Activated CD4-positive, alpha-beta T cell treated with anti-CD3 and anti-CD28 coated beads for 36 hours (primary cell): ENCODE results near the gene STRADB. TPM values are rescaled to one million over a fixed set of nuclear protein-coding genes. Genes with fewer than 3 reads are reported as not detected.

Experiments used
- ATAC-seq: fragments of 200-7000 bp; cut with Tn5 transposase; one replicate; pipeline ENCODE4 v1.10.0; 2021; ENCODE audit warnings: mild to moderate bottlenecking, moderate library complexity
- CTCF ChIA-PET: fragments of 350-600 bp; sonication (Branson Sonifier 250); formaldehyde crosslinking; loops from one replicate; lab custom pipeline; 2021; ENCODE audit warnings: antibody characterized with exemption; lab: Charles Lee
- POLR2A ChIA-PET: fragments of 350-600 bp; sonication (Branson Sonifier 250); formaldehyde crosslinking; loops from one replicate; lab custom pipeline; 2021; ENCODE audit warnings: antibody characterized with exemption, inconsistent platforms; lab: Charles Lee
- DNase-seq: peaks from one replicate; pipeline ENCODE4 v3.0.0-alpha.2; 2020
- H3K27ac Mint-ChIP-seq: one replicate; pipeline ENCODE4 v1.8.0; 2021; ENCODE audit warnings: mixed read lengths
- H3K27me3 Mint-ChIP-seq: one replicate; pipeline ENCODE4 v1.8.0; 2021; ENCODE audit warnings: mixed read lengths
- H3K36me3 Mint-ChIP-seq: one replicate; pipeline ENCODE4 v1.8.0; 2021; ENCODE audit warnings: low read depth, mixed read lengths
- H3K4me1 Mint-ChIP-seq: one replicate; pipeline ENCODE4 v1.8.0; 2021; ENCODE audit warnings: mixed read lengths
- H3K4me3 Mint-ChIP-seq: one replicate; pipeline ENCODE4 v1.8.0; 2021; ENCODE audit warnings: mild to moderate bottlenecking, moderate library complexity, mixed read lengths
- H3K9me3 Mint-ChIP-seq: one replicate; pipeline ENCODE4 v1.8.0; 2021; ENCODE audit warnings: low read depth, mixed read lengths
- intact Hi-C, 2 experiments: fragments of 100-400 bp; cut with DNase I in 1 of 2; cut with micrococcal nuclease in 1 of 2; formaldehyde crosslinking; loops; one replicate each; pipeline versions ENCODE4 v1.14.2 to v1.15.1; 2022 to 2024; cut with DNase I, micrococcal nuclease
- total RNA-seq, 2 experiments: library from RNA; stranded (reverse); gene quantifications; one replicate each; pipeline ENCODE4 v1.2.3, GENCODE V29; 2021

Gene STRADB
- total RNA-seq, 2 experiments from 2014 or later: 20.5 to 21.8 TPM

DNA sequence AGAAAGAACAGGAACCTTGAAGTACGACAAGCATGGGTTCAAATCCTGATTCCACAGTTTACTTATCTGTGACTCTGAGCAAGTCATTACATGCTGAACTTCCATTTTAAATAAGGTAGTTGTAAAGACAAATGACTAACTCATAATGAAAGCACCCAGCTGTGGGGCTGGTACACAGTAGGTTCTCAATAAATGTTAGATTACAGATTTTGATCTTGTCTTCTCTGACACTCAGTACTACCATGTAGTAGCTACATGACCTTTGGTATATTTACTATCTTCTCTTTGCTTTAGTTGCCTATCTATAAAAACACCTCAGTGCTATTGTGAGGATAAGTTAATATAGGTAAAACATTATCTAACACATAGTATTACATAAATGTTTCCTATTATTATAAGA, 3.5 kb upstream of the STRADB start:
- DNase-seq: peak; percentile 38
- intact Hi-C loops: loop anchor here in 1 of 2 experiments (2.0 kb wide), 1 partner anchor 189 kb away; no protein-coding TSS in a partner anchor
- H3K9me3 Mint-ChIP-seq: no peaks in the 10 kb centered on the region

DNA sequence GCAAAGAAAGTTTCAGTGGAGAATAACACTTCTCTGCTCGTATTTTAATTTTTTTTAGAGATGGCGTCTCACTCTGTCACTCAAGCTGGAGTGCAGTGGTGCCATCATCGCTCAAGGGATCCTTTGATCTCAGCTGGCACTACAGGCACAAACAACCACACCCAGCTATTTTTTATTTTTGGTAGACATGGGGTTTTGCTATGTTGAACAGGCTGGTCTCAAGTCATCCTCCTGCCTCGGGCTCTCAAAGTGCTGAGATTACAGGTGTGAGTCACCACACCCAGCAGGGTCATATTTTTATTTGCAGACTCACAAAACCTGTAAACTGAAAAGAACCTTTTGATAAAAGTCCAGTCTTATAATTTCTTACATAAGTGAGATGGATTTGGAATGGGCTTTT, 2.8 kb upstream of the STRADB start:
- intact Hi-C loops: loop anchor here in 1 of 2 experiments (2.0 kb wide), 1 partner anchor 190 kb away; no protein-coding TSS in a partner anchor
- ChIA-PET CTCF (interaction anchor here (1.2 to 2.6 kb wide), 3 partner anchors 10 to 217 kb away, joined by 4 to 8 read pairs (median 6); no protein-coding TSS in a partner anchor), POLR2A (interaction anchor here (0.6 kb wide), 1 partner anchor 20 kb away, joined by 4 read pairs; no protein-coding TSS in a partner anchor)
- H3K36me3 Mint-ChIP-seq: peaks cover 7% of the 10 kb centered on the region
- H3K9me3 Mint-ChIP-seq: no peaks in the 10 kb centered on the region
- ATAC-seq (no peak), DNase-seq (peak; percentile 42)
- H3K27me3 Mint-ChIP-seq: no peaks in the 10 kb centered on the region
- peak overlapping the region; percentile 93 for H3K27ac Mint-ChIP-seq
- H3K4me3 Mint-ChIP-seq: peak overlapping the region; percentile 95
- H3K4me1 Mint-ChIP-seq: peaks cover 57% of the 10 kb centered on the region

More for the DNA sequence above, 3.5 kb upstream of the STRADB start:
- ChIA-PET POLR2A (no interaction called here), CTCF (interaction anchor here (1.2 to 2.6 kb wide), 3 partner anchors 10 to 216 kb away, joined by 4 to 8 read pairs (median 6); no protein-coding TSS in a partner anchor)
- H3K36me3 Mint-ChIP-seq: peaks cover 7% of the 10 kb centered on the region
- H3K4me3 Mint-ChIP-seq: peak overlapping the region; percentile 50
- no peaks in the 10 kb centered on the region for H3K27me3 Mint-ChIP-seq
- peak overlapping the region; percentile 93 for H3K27ac Mint-ChIP-seq
- peak; percentile 7 for ATAC-seq
- peaks cover 54% of the 10 kb centered on the region for H3K4me1 Mint-ChIP-seq

DNA sequence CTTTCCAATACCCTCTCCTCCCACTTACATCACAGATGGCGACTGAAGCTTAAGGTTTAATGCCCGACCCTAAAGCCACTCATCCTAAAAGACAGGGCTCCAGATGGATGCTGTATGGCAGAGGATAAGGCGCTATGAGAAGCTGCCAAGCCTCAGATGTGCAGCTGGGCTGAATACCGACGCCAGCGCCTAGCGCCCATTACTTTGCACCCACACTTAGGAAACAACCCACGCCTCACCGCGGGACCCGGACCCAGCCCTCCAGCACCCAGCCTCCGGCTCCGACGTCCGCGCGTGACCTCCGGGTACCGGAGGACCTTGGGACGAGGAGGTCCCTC, 617 bp upstream of the STRADB start:
- Mint-ChIP-seq H3K4me3 (peak overlapping the region; percentile 95), H3K27me3 (no peaks in the 10 kb centered on the region), H3K9me3 (no peaks in the 10 kb centered on the region), H3K36me3 (peaks cover 7% of the 10 kb centered on the region), H3K27ac (peak overlapping the region; percentile 97), H3K4me1 (peaks cover 49% of the 10 kb centered on the region)
- ChIA-PET POLR2A (interaction anchor here (0.6 to 2.1 kb wide), 4 partner anchors 54 to 330 kb away, joined by 3 to 5 read pairs (median 4); partner anchors contain the start of genes ALS2 and CASP10), CTCF (interaction anchor here (0.8 to 2.3 kb wide), 8 partner anchors 10 to 334 kb away, joined by 3 to 11 read pairs (median 4); partner anchors contain the start of gene CASP10)
- ATAC-seq (peak; percentile 10), DNase-seq (no peak)
- intact Hi-C loops: loop anchor here (1.0 to 10.0 kb wide), 17 partner anchors 19 to 1186 kb away; partner anchors contain the start of genes ALS2 (in 1 of the 2), BMPR2 (in 1 of the 2), BZW1 (in 1 of the 2) and FZD7 (in 1 of the 2)

DNA sequence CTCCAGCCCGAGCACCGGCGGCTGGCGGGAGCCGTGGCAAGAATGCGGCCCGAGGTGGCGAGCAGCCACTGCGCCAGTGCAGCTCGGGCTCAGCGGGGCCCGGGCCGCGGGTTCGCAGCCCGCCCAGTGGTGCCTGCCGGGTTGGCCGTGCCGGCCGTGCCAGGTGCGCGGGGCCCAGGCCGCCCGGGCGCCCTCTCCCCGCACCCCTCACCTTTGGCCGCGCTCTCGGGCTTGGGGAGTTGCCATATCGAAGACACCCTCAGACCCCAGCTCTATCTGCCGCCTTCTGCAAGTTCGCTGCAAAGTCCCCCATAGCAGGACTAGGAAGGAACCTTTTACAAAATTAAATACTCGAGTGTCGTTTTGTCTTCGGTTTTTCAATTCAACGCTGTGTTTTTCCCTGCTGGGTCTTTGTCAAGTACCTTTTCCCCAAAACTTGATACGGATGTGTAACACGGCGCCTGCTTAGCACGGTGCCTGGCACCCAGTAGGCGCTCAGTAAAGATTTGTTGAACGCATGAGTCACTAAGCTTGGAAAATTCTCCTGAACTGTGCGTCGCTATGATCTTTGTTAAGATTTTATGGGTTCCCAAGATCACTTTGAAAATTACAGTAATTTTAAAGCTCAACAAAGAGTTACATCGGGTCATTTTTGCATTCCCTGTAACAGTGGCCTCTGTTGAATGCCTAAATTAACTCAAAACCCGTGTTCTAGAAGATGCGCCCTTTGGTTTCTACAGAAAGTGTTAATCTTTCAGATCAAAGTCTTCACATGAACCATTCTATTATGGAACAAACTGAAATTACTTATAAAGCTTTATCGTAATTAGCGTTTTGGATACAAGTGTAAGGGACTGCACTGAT, 750 bp downstream of the STRADB start:
- ChIA-PET CTCF (interaction anchor here (0.6 to 2.3 kb wide), 11 partner anchors 9 to 335 kb away, joined by 3 to 11 read pairs (median 4); no protein-coding TSS in a partner anchor), POLR2A (interaction anchor here (0.6 to 2.1 kb wide), 8 partner anchors 20 to 563 kb away, joined by 3 to 5 read pairs (median 3); partner anchors contain the start of genes ALS2, NIF3L1 and PPIL3)
- H3K36me3 Mint-ChIP-seq: peaks cover 7% of the 10 kb centered on the region
- no peaks in the 10 kb centered on the region for H3K9me3 Mint-ChIP-seq
- DNase-seq (no peak), ATAC-seq (no peak)
- H3K27me3 Mint-ChIP-seq: no peaks in the 10 kb centered on the region
- intact Hi-C loops: loop anchor here (5.0 to 10.0 kb wide), 4 partner anchors 323 to 815 kb away; partner anchors contain the start of genes FZD7 (in 1 of the 2), HYCC2 (in 1 of the 2), NDUFB3 (in 1 of the 2) and NOP58 (in 1 of the 2)
- peak overlapping the region; percentile 95 for H3K4me3 Mint-ChIP-seq
- H3K4me1 Mint-ChIP-seq: peaks cover 38% of the 10 kb centered on the region
- peak overlapping the region; percentile 69 for H3K27ac Mint-ChIP-seq

DNA sequence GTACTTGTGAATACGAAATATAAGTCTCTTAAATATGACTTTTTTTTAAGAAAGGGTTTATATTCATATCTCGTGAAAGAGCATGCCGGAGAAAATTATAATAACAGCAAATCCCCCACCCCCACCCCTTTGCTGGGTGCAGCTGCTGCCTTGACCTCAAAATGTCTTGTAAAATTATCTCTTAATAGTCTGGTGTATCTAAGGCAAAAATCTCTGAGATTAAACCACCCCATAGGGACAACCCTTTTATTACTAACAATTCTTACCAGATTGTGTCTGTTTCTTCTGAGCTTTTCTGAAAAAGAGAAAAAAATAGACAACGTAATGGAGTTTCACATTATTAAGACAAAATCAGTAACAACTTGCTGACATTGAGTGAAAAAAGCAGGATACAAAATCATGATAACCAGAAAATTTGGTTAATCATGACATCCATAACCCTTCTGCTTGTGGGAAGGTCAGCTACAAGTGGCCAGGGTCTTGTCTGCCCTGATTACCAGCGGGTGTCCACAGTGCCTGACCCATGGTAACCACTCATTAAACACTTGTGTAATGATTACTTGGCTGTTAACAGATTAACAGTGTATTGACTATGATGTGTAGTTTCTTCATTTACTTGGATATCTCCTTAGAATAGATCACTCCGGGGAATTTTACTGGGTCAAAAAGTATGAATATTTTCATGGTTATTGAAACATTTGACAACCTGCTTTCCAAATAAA, 1.5 kb downstream of the STRADB start:
- peak overlapping the region; percentile 95 for H3K4me3 Mint-ChIP-seq
- peaks cover 4% of the 10 kb centered on the region for H3K36me3 Mint-ChIP-seq
- intact Hi-C loops: loop anchor here (5.0 to 10.0 kb wide), 4 partner anchors 322 to 814 kb away; partner anchors contain the start of genes FZD7 (in 1 of the 2), HYCC2 (in 1 of the 2), NDUFB3 (in 1 of the 2) and NOP58 (in 1 of the 2)
- ATAC-seq (no peak), DNase-seq (no peak)
- ChIA-PET POLR2A (interaction anchor here (0.7 kb wide), 2 partner anchors 189 to 299 kb away, joined by 3 to 4 read pairs; no protein-coding TSS in a partner anchor), CTCF (interaction anchor here (0.8 to 1.7 kb wide), 5 partner anchors 10 to 199 kb away, joined by 3 to 7 read pairs (median 4); no protein-coding TSS in a partner anchor)
- peaks cover 30% of the 10 kb centered on the region for H3K4me1 Mint-ChIP-seq
- no peak overlapping the region for H3K27ac Mint-ChIP-seq
- no peaks in the 10 kb centered on the region for H3K9me3 Mint-ChIP-seq
- no peaks in the 10 kb centered on the region for H3K27me3 Mint-ChIP-seq

DNA sequence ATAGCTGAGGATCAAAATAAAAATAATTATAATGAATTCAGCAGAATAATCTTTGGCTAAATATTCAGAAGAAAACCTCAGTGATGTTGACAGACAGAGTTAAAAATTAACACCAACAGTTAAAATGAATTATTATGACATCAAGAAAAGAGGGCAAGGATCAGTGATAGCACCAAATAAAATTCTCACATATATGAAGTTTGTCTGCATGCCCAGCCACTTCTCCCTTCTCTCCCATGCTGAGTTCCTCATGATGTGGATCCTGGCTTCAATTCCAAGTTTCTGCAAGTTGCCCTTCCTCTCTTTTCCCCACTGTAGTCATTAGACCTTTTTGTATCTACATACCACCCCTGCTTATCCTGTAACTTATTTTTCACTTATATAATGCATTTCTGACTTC, 6.8 kb downstream of the STRADB start:
- H3K36me3 Mint-ChIP-seq: peaks cover 24% of the 10 kb centered on the region
- peaks cover 1% of the 10 kb centered on the region for H3K4me1 Mint-ChIP-seq
- ATAC-seq (no peak), DNase-seq (no peak)
- H3K9me3 Mint-ChIP-seq: no peaks in the 10 kb centered on the region
- intact Hi-C loops: loop anchor here (10.0 kb wide), 2 partner anchors 316 to 576 kb away; partner anchors contain the start of gene FZD7 (in 1 of the 2)
- no peaks in the 10 kb centered on the region for H3K27me3 Mint-ChIP-seq
- ChIA-PET POLR2A (no interaction called here), CTCF (no interaction called here)
- no peak overlapping the region for H3K27ac Mint-ChIP-seq
- no peak overlapping the region for H3K4me3 Mint-ChIP-seq

DNA sequence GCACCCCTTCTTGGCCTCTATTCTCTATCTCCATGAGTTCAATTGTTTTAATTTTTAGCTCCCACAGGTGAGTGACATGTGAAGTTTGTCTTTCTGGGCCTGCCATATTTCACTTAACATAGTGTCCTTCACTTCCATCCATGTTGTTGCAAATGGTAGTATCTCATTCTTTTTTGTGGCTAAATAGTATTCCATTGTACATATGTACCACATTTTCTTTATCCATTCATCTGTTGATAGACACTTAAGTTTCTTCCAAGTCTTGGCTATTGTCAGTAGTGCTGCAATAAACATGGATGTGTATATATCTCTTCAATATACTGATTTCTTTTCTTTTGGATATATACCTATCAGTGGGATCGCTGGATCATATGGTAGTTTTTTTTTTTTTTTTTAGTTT, 9.0 kb downstream of the STRADB start:
- ATAC-seq (no peak), DNase-seq (no peak)
- Mint-ChIP-seq H3K36me3 (peaks cover 35% of the 10 kb centered on the region), H3K4me3 (no peak overlapping the region), H3K4me1 (no peaks in the 10 kb centered on the region), H3K27ac (no peak overlapping the region), H3K9me3 (no peaks in the 10 kb centered on the region), H3K27me3 (no peaks in the 10 kb centered on the region)
- intact Hi-C loops: no loop called here
- CTCF ChIA-PET: no interaction called here
- POLR2A ChIA-PET: no interaction called here

DNA sequence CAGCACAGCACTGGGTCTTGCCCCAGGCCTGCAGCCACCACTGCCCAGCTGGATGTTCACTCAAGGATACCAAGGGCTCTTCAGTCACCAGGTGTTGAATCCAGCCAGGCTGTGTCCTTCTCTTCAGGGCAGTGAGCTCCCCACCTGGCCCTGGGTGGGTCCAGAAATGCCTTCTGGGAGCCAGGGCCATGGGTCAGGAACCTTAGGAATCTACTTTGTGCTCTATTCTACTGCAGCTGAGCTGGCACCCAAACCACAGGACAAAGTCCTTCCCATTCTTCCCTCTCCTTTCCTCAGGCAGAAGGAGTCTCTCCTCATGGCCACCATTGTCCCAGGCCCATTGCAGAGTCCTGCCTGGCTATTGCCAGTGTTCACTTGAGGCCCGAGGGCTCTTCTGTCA, 13.0 kb downstream of the STRADB start:
- ChIA-PET POLR2A (no interaction called here), CTCF (interaction anchor here (0.8 kb wide), 1 partner anchor 319 kb away, joined by 3 read pairs; no protein-coding TSS in a partner anchor)
- no peaks in the 10 kb centered on the region for H3K9me3 Mint-ChIP-seq
- DNase-seq (no peak), ATAC-seq (no peak)
- peaks cover 39% of the 10 kb centered on the region for H3K36me3 Mint-ChIP-seq
- H3K4me3 Mint-ChIP-seq: no peak overlapping the region
- H3K4me1 Mint-ChIP-seq: peaks cover 3% of the 10 kb centered on the region
- intact Hi-C loops: no loop called here
- no peak overlapping the region for H3K27ac Mint-ChIP-seq
- no peaks in the 10 kb centered on the region for H3K27me3 Mint-ChIP-seq

DNA sequence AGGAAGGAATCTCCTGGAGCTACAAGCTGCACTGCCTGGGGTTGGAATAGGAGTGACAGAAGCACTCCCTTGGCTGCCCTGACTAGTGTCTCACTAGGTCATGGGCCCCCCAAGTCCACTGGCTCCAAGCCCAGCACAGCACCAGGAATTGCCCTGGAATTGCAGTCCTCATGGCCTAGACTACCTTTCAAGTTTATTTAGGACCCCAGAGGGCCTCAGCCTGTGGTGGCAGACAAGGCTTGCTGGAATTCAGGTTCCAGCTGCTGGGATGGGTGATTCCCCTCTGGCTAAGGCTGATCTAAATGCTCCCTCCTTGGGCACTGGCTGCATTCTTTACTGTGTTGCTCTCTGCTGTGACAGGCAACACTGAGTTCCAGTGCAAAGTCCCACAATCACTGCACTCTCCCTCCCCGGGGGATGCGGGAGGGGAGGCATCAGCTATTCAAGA, 14.0 kb downstream of the STRADB start:
- DNase-seq (no peak), ATAC-seq (no peak)
- no peaks in the 10 kb centered on the region for H3K9me3 Mint-ChIP-seq
- no peak overlapping the region for H3K4me3 Mint-ChIP-seq
- CTCF ChIA-PET: no interaction called here
- POLR2A ChIA-PET: no interaction called here
- intact Hi-C loops: no loop called here
- no peak overlapping the region for H3K27ac Mint-ChIP-seq
- no peaks in the 10 kb centered on the region for H3K27me3 Mint-ChIP-seq
- peaks cover 3% of the 10 kb centered on the region for H3K4me1 Mint-ChIP-seq
- peaks cover 34% of the 10 kb centered on the region for H3K36me3 Mint-ChIP-seq

DNA sequence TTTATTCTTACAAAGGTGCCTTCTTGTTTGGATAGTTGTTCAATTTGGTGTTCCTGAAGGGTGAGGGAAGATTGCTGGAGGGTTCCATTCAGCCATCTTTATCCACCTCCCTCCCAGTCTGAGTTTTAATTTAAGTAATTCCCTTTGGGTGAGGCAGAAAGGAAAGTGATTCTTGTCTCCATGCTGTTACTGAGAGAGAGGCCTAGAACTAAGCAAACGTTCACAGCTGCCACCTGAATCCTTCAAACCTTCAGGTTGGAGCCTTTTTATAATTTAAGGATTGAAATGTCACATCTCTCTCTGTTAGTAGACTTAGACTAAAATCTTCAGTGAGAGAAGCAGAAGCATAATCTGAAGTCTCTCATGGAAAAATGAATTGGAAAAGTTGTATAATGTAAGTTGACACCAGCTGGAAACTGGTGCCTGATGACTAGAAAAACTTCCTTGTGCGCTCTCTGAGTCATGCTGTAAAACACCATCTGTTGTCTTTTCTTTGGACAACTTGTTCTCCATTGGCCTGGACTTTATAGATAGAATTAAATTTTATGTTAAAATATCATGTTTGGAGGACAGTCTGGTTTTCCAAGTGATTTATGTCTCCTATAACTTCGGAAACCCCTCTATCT, 14.6 kb downstream of the STRADB start:
- CTCF ChIA-PET: interaction anchor here (1.1 to 1.7 kb wide), 2 partner anchors 14 to 19 kb away, joined by 3 to 7 read pairs; partner anchors contain the start of gene STRADB
- ATAC-seq (no peak), DNase-seq (no peak)
- Mint-ChIP-seq H3K4me1 (peaks cover 3% of the 10 kb centered on the region), H3K4me3 (no peak overlapping the region), H3K36me3 (peaks cover 37% of the 10 kb centered on the region), H3K27me3 (no peaks in the 10 kb centered on the region), H3K27ac (no peak overlapping the region), H3K9me3 (no peaks in the 10 kb centered on the region)
- intact Hi-C loops: no loop called here
- POLR2A ChIA-PET: no interaction called here
